Measurements from ENCODE around the gene ROBO1.

Gene ROBO1

GRCh38 chr3:79436387-79436786, 331.4 kb downstream of the ROBO1 start:
- no peak for DNase-seq

GRCh38 chr3:79427081-79427480, 340.7 kb downstream of the ROBO1 start:
- DNase-seq: no peak

GRCh38 chr3:79424811-79425210, 343.0 kb downstream of the ROBO1 start:
- DNase-seq: no peak

- no peak for DNase-seq
Measured at GRCh38 chr3:79423417-79423816, 344.4 kb downstream of the ROBO1 start.

- DNase-seq: no peak
Measured at GRCh38 chr3:79421273-79421672, 346.5 kb downstream of the ROBO1 start.

- no peak for DNase-seq
Measured at GRCh38 chr3:79418855-79419621, 348.8 kb downstream of the ROBO1 start.

GRCh38 chr3:79415356-79415755, 352.4 kb downstream of the ROBO1 start:
- no peak for DNase-seq

GRCh38 chr3:79414806-79415205, 353.0 kb downstream of the ROBO1 start:
- no peak for DNase-seq

- no peak for DNase-seq
Measured at GRCh38 chr3:79414035-79414434, 353.8 kb downstream of the ROBO1 start.

GRCh38 chr3:79412537-79412936, 355.3 kb downstream of the ROBO1 start:
- DNase-seq: no peak

GRCh38 chr3:79410617-79411016, 357.2 kb downstream of the ROBO1 start:
- DNase-seq: no peak

- DNase-seq: no peak
Measured at GRCh38 chr3:79410136-79410535, 357.7 kb downstream of the ROBO1 start.

- no peak for DNase-seq
Measured at GRCh38 chr3:79406175-79406574, 361.6 kb downstream of the ROBO1 start.

- no peak for DNase-seq
Measured at GRCh38 chr3:79405183-79405582, 362.6 kb downstream of the ROBO1 start.

- DNase-seq: no peak
Measured at GRCh38 chr3:79396595-79396994, 371.2 kb downstream of the ROBO1 start.

- no peak for DNase-seq
Measured at GRCh38 chr3:79392479-79392878, 375.3 kb downstream of the ROBO1 start.

GRCh38 chr3:79390352-79390751, 377.4 kb downstream of the ROBO1 start:
- DNase-seq: no peak

- no peak for DNase-seq
Measured at GRCh38 chr3:79385211-79385610, 382.6 kb downstream of the ROBO1 start.

GRCh38 chr3:79383402-79384012, 384.3 kb downstream of the ROBO1 start:
- DNase-seq: peak; percentile 10

- no peak for DNase-seq
Measured at GRCh38 chr3:79380581-79380980, 387.2 kb downstream of the ROBO1 start.

- no peak for DNase-seq
Measured at GRCh38 chr3:79378064-79378463, 389.7 kb downstream of the ROBO1 start.

GRCh38 chr3:79369306-79369705, 398.5 kb downstream of the ROBO1 start:
- DNase-seq: no peak

GRCh38 chr3:79368403-79368802, 399.4 kb downstream of the ROBO1 start:
- DNase-seq: no peak

GRCh38 chr3:79367803-79368202, 400.0 kb downstream of the ROBO1 start:
- DNase-seq: no peak

GRCh38 chr3:79367066-79367465, 400.7 kb downstream of the ROBO1 start:
- DNase-seq: no peak

Measured in RPMI8226 (cell line).